Activated T-cell treated with anti-CD3 and anti-CD28 coated beads for 4 hours (primary cell): Measurements from ENCODE around the gene COL6A2.
"Not testable (repeated sequence)": the region's sequence is repeated elsewhere in the genome, so short reads cannot be mapped to it uniquely, and the experiment has no call there.

Experiments used
- DNase-seq: peaks from one replicate; pipeline ENCODE4 v3.0.0-alpha.2; 2020

The COL6A2 gene

GRCh38 chr21:46158666-46159300 lies 60.9 kb downstream of the COL6A2 start:
- DNase-seq, result no peak

- DNase-seq, result no peak
Observed at GRCh38 chr21:46159390-46159789, 61.5 kb downstream of the COL6A2 start.

GRCh38 chr21:46159841-46160656 lies 62.1 kb downstream of the COL6A2 start:
- no peak for DNase-seq

- no peak for DNase-seq
Observed at GRCh38 chr21:46160657-46160906, 62.7 kb downstream of the COL6A2 start.

GRCh38 chr21:46160907-46161632 lies 63.2 kb downstream of the COL6A2 start:
- no peak for DNase-seq

GRCh38 chr21:46161633-46162592 lies 64.0 kb downstream of the COL6A2 start:
- DNase-seq, result no peak

- DNase-seq, result no peak
Observed at GRCh38 chr21:46163380-46163779, 65.5 kb downstream of the COL6A2 start.

GRCh38 chr21:46165098-46165497 lies 67.2 kb downstream of the COL6A2 start:
- DNase-seq, result no peak

- no peak for DNase-seq
Observed at GRCh38 chr21:46168238-46168637, 70.3 kb downstream of the COL6A2 start.

- DNase-seq, result no peak
Observed at GRCh38 chr21:46168659-46169386, 70.9 kb downstream of the COL6A2 start.

- DNase-seq, result not testable (repeated sequence)
Observed at GRCh38 chr21:46170436-46171193, 72.7 kb downstream of the COL6A2 start.

GRCh38 chr21:46171585-46171984 lies 73.7 kb downstream of the COL6A2 start:
- DNase-seq, result no peak

- DNase-seq, result no peak
Observed at GRCh38 chr21:46171996-46172862, 74.3 kb downstream of the COL6A2 start.

GRCh38 chr21:46172863-46173528 lies 75.1 kb downstream of the COL6A2 start:
- DNase-seq, result no peak

- DNase-seq, result no peak
Observed at GRCh38 chr21:46173573-46173972, 75.7 kb downstream of the COL6A2 start.

GRCh38 chr21:46176443-46177129 lies 78.7 kb downstream of the COL6A2 start:
- not testable (repeated sequence) for DNase-seq

GRCh38 chr21:46178961-46179360 lies 81.0 kb downstream of the COL6A2 start:
- DNase-seq, result no peak
